Tibial nerve (tissue), 4 donors: ENCODE data around the gene GPR78. TPM values are rescaled to one million over a fixed set of nuclear protein-coding genes. Genes with fewer than 3 reads are reported as not detected.

Experiments
- DNase-seq, 2 donors: peaks; one replicate each; pipeline ENCODE4 v3.0.0-alpha.2; 2019; ENCODE audit warnings: low spot score in 2 of 2
- H3K27ac ChIP-seq, 4 donors: fragments of 200-600 bp; sonication (generic) in 3 of 4; one replicate each; pipeline ENCODE4 v1.5.1; 2017 to 2019; ENCODE audit warnings: mild to moderate bottlenecking in 1 of 4
- H3K27me3 ChIP-seq, 2 donors: fragments of 200-600 bp; sonication (generic) in 1 of 2; one replicate each; pipeline versions ENCODE4 v1.5.1 to v1.6.0; 2017 to 2019
- H3K36me3 ChIP-seq, 3 donors: fragments of 200-600 bp; sonication (generic); one replicate each; pipeline ENCODE4 v1.5.1; 2018 to 2019
- H3K4me1 ChIP-seq, 4 donors: fragments of 200-600 bp; sonication (generic) in 3 of 4; one replicate each; pipeline ENCODE4 v1.5.1; 2017 to 2019
- H3K4me3 ChIP-seq, 4 donors: fragments of 200-600 bp; sonication (generic) in 3 of 4; one replicate each; pipeline ENCODE4 v1.5.1; 2017 to 2019; ENCODE audit warnings: mild to moderate bottlenecking in 1 of 4, moderate library complexity in 1 of 4
- H3K9me3 ChIP-seq, 4 donors: fragments of 200-600 bp; sonication (generic) in 3 of 4; one replicate each; pipeline ENCODE4 v1.5.1; 2017 to 2019
- EP300 ChIP-seq, 2 donors: sonication (generic); formaldehyde crosslinking; IDR thresholded peaks; one replicate each; pipeline ENCODE4 v1.6.1; 2017; ENCODE audit warnings: antibody characterized with exemption in 2 of 2, mild to moderate bottlenecking in 1 of 2
- POLR2A ChIP-seq, 2 donors: fragments of 450-650 bp; IDR thresholded peaks; one replicate each; pipeline ENCODE4 v1.6.1; 2017; ENCODE audit warnings: antibody characterized with exemption in 2 of 2, mild to moderate bottlenecking in 2 of 2, moderate library complexity in 2 of 2
- WGBS, 2 donors: methylation state at CpG; one replicate each; pipeline ENCODE4 v1.1.5; 2018; 5-methylcytosine and 5-hydroxymethylcytosine counted together
- total RNA-seq, 4 donors: library from RNA; depleted of rRNA; stranded (reverse); fragments of >200 nt; gene quantifications; one replicate each; pipeline ENCODE4 v1.1.0, GENCODE V29; 2016
- TF ChIP-seq, protein P1 (sequence below), 5 experiments: fragments of 200-600 bp in 3 of 5; fragments of 450-650 bp in 2 of 5; sonication (generic) in 3 of 5; IDR thresholded peaks; one replicate each; pipeline ENCODE4 v1.5.1; 2016 to 2019; ENCODE audit warnings: antibody characterized with exemption in 5 of 5, mild to moderate bottlenecking in 3 of 5, moderate library complexity in 2 of 5

Gene GPR78
- total RNA-seq, 4 donors from 2014 or later = not detected

DNA sequence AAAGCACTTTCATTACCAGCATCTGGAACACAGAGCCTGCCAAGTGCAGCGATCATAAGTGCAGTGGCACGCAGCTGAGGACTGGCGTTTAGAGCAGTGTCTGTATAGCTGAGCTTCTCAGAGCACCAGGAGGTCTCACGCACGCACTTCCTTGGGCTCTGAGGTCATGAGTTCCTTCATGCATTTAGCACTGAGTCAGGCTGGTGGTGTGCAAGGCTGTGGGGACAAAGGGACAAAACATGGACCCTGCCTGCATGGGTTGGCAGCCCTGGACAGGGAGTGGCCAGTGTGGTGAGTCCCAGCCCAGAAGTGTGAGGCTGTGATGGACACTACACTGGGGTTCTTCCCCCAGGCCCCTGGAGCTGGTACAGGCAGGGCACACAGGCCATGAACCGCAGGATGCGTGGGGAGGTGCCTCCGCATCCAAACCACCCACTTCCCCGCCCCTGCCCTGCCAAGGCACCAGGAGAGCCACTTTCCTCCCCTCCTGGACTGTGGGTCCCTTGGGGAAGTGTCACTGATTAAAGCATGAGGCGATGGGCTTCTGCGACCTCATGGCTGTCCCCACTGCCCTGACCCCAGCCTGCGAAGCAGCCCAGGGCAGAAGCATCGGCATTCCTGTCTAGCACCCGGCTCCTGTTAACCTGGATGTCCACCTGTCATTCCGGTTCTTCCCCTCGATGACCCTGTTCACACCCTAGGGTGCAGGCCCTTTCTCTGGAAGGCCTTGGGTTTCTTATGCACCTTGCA lies 37.2 kb upstream of the GPR78 start:
- no peaks in the 10 kb centered on the region for H3K9me3 ChIP-seq
- TF ChIP-seq, protein P1, sequence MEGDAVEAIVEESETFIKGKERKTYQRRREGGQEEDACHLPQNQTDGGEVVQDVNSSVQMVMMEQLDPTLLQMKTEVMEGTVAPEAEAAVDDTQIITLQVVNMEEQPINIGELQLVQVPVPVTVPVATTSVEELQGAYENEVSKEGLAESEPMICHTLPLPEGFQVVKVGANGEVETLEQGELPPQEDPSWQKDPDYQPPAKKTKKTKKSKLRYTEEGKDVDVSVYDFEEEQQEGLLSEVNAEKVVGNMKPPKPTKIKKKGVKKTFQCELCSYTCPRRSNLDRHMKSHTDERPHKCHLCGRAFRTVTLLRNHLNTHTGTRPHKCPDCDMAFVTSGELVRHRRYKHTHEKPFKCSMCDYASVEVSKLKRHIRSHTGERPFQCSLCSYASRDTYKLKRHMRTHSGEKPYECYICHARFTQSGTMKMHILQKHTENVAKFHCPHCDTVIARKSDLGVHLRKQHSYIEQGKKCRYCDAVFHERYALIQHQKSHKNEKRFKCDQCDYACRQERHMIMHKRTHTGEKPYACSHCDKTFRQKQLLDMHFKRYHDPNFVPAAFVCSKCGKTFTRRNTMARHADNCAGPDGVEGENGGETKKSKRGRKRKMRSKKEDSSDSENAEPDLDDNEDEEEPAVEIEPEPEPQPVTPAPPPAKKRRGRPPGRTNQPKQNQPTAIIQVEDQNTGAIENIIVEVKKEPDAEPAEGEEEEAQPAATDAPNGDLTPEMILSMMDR (IDR thresholded peaks at IDR 0.05) = no peak
- DNase-seq = no peak
- 82 to 89% methylated on average over 13 to 16 of the region's 16 CpGs for WGBS, 2 donors
- no peaks in the 10 kb centered on the region for H3K4me1 ChIP-seq
- H3K4me3 ChIP-seq = no peak overlapping the region
- no peaks in the 10 kb centered on the region for H3K27me3 ChIP-seq
- no peaks in the 10 kb centered on the region for H3K36me3 ChIP-seq
- no peak overlapping the region for H3K27ac ChIP-seq

DNA sequence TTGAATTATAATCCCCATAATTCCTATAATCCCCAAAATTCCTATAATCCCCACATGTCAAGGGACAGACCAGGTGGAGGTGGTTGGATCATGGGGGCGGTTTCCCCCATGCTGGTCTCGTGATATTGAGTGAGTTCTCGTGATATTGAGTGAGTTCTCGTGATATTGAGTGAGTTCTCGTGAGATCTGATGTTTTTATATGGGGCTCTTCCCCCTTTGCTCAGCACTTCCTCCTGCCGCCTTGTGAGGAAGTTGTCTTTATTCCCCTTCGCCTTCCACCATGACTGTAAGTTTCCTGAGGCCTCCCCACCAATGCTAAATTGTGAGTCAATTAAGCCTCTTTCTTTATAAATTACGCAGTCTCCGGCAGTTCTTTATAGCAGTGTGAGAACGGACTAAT lies 36.6 kb upstream of the GPR78 start:
- no peaks in the 10 kb centered on the region for H3K27me3 ChIP-seq
- no peak for TF ChIP-seq EP300 (IDR thresholded peaks at IDR 0.05)
- TF ChIP-seq POLR2A (IDR thresholded peaks at IDR 0.05) = no peak
- TF ChIP-seq, protein P1 (IDR thresholded peaks at IDR 0.05) = no peak
- H3K4me1 ChIP-seq = no peaks in the 10 kb centered on the region
- H3K27ac ChIP-seq = no peak overlapping the region
- DNase-seq = no peak
- H3K36me3 ChIP-seq = no peaks in the 10 kb centered on the region
- WGBS, 2 donors = 86 to 93% methylated on average over 10 of the region's 10 CpGs
- H3K9me3 ChIP-seq = no peaks in the 10 kb centered on the region
- no peak overlapping the region for H3K4me3 ChIP-seq

DNA sequence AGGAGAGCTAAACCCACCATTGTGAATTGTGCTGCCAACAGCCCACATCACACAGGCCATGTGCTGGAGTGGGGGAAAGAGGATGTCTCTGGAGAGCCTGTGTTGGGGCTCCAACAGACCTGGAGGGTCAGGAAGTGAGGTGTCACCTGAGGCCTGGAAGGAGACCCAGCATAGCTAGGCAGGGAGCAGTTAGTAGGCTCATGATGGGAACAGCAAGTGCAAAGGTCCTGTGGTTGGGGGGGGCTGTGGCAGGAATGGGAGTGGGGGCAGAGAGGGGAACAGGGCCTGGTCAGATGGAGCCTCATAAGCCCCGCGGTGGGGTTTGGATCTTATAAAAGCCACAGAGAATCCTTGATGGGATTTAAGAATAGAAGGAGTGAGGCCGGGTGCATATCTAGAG lies 35.9 kb upstream of the GPR78 start:
- H3K4me1 ChIP-seq = no peaks in the 10 kb centered on the region
- no peaks in the 10 kb centered on the region for H3K36me3 ChIP-seq
- TF ChIP-seq EP300 (IDR thresholded peaks at IDR 0.05) = no peak
- TF ChIP-seq POLR2A (IDR thresholded peaks at IDR 0.05) = no peak
- TF ChIP-seq, protein P1 (IDR thresholded peaks at IDR 0.05) = no peak
- no peaks in the 10 kb centered on the region for H3K9me3 ChIP-seq
- H3K27ac ChIP-seq = no peak overlapping the region
- no peak overlapping the region for H3K4me3 ChIP-seq
- 94 to 95% methylated on average over 3 of the region's 3 CpGs for WGBS, 2 donors
- DNase-seq = no peak
- H3K27me3 ChIP-seq = no peaks in the 10 kb centered on the region

DNA sequence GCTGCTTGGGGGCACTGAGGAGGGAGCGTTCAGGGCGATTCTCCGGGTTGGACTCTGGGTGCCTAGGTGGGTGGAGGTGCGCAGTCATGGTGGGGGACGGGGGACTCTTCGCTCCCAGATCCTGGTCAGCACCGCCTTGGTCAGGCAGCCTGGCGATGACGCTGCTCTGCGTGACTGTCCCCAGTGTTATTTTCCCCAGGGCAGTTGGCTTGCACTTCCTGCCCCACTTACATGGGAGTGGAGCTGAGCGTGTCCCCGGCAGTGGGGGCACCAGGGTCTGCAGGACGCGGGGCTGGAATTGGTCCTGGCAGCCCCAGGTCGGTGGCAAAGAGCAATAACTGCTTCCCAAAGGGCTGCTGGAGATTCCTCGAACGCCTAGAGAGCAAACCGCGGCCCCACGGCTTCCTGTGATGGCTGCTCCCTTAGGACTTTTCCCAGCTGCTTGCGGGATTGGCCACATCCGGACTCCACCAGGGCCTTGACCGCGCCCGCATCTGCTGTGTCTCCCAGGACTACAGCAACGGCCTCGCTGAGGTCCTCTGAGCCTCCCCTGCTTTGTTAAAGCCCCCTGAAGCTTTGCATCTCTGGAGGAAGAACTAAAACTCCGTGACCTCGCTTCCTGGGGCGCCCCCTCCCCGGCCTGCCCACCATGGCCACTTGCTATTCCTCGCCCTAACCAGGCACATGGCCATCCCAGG lies 35.3 kb upstream of the GPR78 start:
- Histone ChIP-seq H3K27ac (no peak overlapping the region), H3K4me3 (no peak overlapping the region), H3K9me3 (no peaks in the 10 kb centered on the region), H3K27me3 (no peaks in the 10 kb centered on the region), H3K36me3 (no peaks in the 10 kb centered on the region), H3K4me1 (no peaks in the 10 kb centered on the region)
- no peak for TF ChIP-seq POLR2A (IDR thresholded peaks at IDR 0.05)
- no peak for TF ChIP-seq EP300 (IDR thresholded peaks at IDR 0.05)
- TF ChIP-seq, protein P1 (IDR thresholded peaks at IDR 0.05) = no peak
- DNase-seq = no peak
- WGBS, 2 donors = 55 to 71% methylated on average over 31 to 32 of the region's 32 CpGs

DNA sequence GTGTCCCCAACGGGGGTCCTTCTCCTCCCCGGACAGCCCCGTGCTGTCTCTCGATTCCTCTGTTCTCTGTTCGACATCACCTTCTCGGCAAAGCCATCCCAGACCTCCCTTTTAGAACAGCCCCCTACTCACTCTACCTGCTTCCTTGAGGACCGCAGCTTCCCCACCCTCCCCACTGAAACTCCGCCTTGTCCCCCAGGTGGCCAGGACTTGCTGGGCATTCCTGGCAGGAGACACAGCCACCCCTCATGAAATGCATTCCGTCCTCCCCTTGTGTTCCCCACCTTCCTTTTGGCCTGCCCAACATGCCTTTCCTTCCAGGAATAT lies 34.8 kb upstream of the GPR78 start:
- WGBS, 2 donors = 67 to 78% methylated on average over 9 of the region's 9 CpGs
- DNase-seq = no peak
- H3K36me3 ChIP-seq = no peaks in the 10 kb centered on the region

More for the DNA sequence above, 34.8 kb upstream of the GPR78 start:
- Histone ChIP-seq H3K4me1 (no peaks in the 10 kb centered on the region), H3K9me3 (no peaks in the 10 kb centered on the region), H3K4me3 (no peak overlapping the region), H3K27ac (no peak overlapping the region), H3K27me3 (no peaks in the 10 kb centered on the region)
- TF ChIP-seq, protein P1 (IDR thresholded peaks at IDR 0.05) = no peak
- TF ChIP-seq EP300 (IDR thresholded peaks at IDR 0.05) = no peak
